K562 (cell line): ENCODE results near the gene FAM24A. TPM values are rescaled to one million over a fixed set of nuclear protein-coding genes. Genes with fewer than 3 reads are reported as not detected.

Source experiments
- HNRNPH1 ChIP-seq: fragments of 200-400 bp; formaldehyde crosslinking; optimal IDR thresholded peaks from 2 replicates; pipeline ENCODE3; 2017; ENCODE audit warnings: low read depth, mild to moderate bottlenecking, low read length, moderate library complexity
- STAT5B ChIP-seq: fragments of 250-450 bp; sonication (Bioruptor Pico); IDR thresholded peaks from 2 replicates; pipeline ENCODE4 v1.8.0; 2021; ENCODE audit warnings: mild to moderate bottlenecking, inconsistent platforms
- polyA plus RNA-seq, 8 experiments: library from polyadenylated mRNA; depleted of rRNA in 4 of 8; stranded (reverse) in 5 of 8; unstranded in 3 of 8; fragments of >200 nt; fragmentation: Nextera tagmentation in 2 of 8; fragmentation: Illumina TruSeq in 1 of 8; extraction: Ambion mirVana in 2 of 8; extraction: Trizol in 1 of 8; gene quantifications; 2 replicates each; pipeline versions ENCODE4 v1.2.1 to v1.2.3, GENCODE V29; 2011 to 2014; ENCODE audit warnings: inconsistent platforms in 1 of 8, missing spikeins in 1 of 8
- total RNA-seq, 7 experiments: library from RNA; depleted of rRNA in 6 of 7; stranded (reverse); fragments of >200 nt in 6 of 7; fragmentation: Illumina TruSeq in 2 of 7; extraction: Trizol in 2 of 7; gene quantifications; 2 replicates each; pipeline versions ENCODE4 v1.2.1 to v1.2.3, GENCODE V29; 2011 to 2021; ENCODE audit warnings: low replicate concordance in 1 of 7
- TF ChIP-seq, protein P1 (sequence below): fragments of 450-650 bp; IDR thresholded peaks from 2 replicates; pipeline ENCODE4 v1.6.1; 2016; ENCODE audit warnings: low read depth
- TF ChIP-seq, protein P2 (sequence below): sonication (generic); formaldehyde crosslinking; IDR thresholded peaks from 2 replicates; pipeline ENCODE4 v1.8.1; 2023; ENCODE audit warnings: missing genetic modification reagents, mild to moderate bottlenecking, borderline replicate concordance

FAM24A gene
- total and polyA plus RNA-seq, 9 of the 15 experiments (the other 6 are each of a cell fraction or from before 2014, with no cell fraction given): not detected

DNA sequence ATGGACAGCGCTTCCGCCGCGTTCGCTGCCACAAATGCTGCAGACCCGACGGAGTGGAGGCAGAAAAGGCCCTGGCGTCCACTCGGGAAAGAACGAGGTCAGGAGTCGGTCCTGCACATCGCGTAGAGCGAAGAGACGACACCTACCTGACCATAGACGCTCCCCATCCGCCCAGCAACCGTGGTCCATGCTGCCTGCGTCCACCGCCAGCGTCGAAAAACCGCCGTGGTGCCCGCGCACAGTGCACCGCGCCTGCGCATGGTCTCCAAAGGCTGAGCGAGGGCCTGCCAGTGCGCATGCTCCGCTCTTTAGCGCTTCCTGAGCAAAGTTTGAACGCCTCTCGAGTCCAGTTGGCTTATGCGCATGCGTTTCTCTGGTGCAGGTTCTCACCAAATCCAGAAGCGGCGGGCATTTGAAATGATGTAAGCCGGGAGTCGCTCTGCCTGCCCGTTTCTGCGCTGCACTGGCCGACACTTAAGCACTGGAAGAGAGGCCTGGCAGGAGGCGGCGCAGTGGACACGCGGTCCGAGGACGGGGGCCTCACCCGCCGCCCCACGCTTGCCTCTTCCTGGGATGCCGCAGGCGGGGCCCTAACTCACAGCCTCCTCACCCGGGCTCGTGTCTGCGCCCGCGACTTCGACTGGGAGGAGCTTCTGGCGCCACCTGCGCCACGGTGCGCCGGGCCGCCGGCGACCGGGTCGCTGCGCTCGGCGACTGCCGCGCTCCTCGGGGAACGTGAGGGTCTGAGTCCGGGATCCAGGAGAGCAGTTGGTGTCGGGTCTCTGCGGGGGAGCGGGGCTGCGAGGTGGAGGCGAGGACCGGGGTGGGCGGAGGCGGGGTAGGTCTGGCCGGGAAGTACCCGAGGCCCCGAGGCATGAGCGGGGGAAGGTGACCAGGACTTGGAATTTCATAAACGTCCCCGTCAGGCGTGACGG lies 30.8 kb upstream of the FAM24A start, which contains the start of gene FAM24B (continued):
- TF ChIP-seq, protein P1, sequence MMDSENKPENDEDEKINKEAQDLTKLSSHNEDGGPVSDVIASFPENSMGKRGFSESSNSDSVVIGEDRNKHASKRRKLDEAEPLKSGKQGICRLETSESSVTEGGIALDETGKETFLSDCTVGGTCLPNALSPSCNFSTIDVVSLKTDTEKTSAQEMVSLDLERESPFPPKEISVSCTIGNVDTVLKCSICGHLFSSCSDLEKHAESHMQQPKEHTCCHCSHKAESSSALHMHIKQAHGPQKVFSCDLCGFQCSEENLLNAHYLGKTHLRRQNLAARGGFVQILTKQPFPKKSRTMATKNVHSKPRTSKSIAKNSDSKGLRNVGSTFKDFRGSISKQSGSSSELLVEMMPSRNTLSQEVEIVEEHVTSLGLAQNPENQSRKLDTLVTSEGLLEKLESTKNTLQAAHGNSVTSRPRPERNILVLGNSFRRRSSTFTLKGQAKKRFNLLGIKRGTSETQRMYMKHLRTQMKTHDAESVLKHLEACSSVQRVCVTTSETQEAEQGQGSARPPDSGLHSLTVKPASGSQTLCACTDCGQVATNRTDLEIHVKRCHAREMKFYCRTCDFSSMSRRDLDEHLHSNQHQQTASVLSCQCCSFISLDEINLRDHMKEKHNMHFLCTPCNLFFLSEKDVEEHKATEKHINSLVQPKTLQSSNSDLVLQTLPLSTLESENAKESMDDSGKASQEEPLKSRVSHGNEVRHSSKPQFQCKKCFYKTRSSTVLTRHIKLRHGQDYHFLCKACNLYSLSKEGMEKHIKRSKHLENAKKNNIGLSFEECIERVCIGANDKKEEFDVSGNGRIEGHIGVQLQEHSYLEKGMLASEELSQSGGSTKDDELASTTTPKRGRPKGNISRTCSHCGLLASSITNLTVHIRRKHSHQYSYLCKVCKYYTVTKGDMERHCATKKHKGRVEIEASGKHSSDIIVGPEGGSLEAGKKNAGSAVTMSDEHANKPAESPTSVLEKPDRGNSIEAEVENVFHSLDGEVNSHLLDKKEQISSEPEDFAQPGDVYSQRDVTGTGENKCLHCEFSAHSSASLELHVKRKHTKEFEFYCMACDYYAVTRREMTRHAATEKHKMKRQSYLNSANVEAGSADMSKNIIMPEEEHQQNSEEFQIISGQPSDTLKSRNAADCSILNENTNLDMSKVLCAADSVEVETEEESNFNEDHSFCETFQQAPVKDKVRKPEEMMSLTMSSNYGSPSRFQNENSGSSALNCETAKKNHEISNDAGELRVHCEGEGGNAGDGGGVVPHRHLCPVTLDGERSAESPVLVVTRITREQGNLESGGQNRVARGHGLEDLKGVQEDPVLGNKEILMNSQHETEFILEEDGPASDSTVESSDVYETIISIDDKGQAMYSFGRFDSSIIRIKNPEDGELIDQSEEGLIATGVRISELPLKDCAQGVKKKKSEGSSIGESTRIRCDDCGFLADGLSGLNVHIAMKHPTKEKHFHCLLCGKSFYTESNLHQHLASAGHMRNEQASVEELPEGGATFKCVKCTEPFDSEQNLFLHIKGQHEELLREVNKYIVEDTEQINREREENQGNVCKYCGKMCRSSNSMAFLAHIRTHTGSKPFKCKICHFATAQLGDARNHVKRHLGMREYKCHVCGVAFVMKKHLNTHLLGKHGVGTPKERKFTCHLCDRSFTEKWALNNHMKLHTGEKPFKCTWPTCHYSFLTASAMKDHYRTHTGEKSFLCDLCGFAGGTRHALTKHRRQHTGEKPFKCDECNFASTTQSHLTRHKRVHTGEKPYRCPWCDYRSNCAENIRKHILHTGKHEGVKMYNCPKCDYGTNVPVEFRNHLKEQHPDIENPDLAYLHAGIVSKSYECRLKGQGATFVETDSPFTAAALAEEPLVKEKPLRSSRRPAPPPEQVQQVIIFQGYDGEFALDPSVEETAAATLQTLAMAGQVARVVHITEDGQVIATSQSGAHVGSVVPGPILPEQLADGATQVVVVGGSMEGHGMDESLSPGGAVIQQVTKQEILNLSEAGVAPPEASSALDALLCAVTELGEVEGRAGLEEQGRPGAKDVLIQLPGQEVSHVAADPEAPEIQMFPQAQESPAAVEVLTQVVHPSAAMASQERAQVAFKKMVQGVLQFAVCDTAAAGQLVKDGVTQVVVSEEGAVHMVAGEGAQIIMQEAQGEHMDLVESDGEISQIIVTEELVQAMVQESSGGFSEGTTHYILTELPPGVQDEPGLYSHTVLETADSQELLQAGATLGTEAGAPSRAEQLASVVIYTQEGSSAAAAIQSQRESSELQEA: no peak
- TF ChIP-seq, protein P2, sequence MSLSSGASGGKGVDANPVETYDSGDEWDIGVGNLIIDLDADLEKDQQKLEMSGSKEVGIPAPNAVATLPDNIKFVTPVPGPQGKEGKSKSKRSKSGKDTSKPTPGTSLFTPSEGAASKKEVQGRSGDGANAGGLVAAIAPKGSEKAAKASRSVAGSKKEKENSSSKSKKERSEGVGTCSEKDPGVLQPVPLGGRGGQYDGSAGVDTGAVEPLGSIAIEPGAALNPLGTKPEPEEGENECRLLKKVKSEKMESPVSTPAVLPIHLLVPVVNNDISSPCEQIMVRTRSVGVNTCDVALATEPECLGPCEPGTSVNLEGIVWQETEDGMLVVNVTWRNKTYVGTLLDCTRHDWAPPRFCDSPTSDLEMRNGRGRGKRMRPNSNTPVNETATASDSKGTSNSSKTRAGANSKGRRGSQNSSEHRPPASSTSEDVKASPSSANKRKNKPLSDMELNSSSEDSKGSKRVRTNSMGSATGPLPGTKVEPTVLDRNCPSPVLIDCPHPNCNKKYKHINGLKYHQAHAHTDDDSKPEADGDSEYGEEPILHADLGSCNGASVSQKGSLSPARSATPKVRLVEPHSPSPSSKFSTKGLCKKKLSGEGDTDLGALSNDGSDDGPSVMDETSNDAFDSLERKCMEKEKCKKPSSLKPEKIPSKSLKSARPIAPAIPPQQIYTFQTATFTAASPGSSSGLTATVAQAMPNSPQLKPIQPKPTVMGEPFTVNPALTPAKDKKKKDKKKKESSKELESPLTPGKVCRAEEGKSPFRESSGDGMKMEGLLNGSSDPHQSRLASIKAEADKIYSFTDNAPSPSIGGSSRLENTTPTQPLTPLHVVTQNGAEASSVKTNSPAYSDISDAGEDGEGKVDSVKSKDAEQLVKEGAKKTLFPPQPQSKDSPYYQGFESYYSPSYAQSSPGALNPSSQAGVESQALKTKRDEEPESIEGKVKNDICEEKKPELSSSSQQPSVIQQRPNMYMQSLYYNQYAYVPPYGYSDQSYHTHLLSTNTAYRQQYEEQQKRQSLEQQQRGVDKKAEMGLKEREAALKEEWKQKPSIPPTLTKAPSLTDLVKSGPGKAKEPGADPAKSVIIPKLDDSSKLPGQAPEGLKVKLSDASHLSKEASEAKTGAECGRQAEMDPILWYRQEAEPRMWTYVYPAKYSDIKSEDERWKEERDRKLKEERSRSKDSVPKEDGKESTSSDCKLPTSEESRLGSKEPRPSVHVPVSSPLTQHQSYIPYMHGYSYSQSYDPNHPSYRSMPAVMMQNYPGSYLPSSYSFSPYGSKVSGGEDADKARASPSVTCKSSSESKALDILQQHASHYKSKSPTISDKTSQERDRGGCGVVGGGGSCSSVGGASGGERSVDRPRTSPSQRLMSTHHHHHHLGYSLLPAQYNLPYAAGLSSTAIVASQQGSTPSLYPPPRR (CRISPR knock-in tag): no peak
- no peak for TF ChIP-seq HNRNPH1
- TF ChIP-seq STAT5B (CRISPR knock-in tag): no peak
